Stimulated activated CD4-positive, alpha-beta T cell treated with anti-CD3 and anti-CD28 coated beads, Interleukin-1b, Interleukin-23, amount 100 ng/mL, for 1 hour (primary cell): Measurements from ENCODE around the gene CMKLR1.

ENCODE experiments used
- DNase-seq, 2 donors: peaks; one replicate each; pipeline ENCODE4 v3.0.0-alpha.2; 2020; ENCODE audit warnings: low read depth in 2 of 2

The CMKLR1 gene, protein sequence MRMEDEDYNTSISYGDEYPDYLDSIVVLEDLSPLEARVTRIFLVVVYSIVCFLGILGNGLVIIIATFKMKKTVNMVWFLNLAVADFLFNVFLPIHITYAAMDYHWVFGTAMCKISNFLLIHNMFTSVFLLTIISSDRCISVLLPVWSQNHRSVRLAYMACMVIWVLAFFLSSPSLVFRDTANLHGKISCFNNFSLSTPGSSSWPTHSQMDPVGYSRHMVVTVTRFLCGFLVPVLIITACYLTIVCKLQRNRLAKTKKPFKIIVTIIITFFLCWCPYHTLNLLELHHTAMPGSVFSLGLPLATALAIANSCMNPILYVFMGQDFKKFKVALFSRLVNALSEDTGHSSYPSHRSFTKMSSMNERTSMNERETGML

DNA sequence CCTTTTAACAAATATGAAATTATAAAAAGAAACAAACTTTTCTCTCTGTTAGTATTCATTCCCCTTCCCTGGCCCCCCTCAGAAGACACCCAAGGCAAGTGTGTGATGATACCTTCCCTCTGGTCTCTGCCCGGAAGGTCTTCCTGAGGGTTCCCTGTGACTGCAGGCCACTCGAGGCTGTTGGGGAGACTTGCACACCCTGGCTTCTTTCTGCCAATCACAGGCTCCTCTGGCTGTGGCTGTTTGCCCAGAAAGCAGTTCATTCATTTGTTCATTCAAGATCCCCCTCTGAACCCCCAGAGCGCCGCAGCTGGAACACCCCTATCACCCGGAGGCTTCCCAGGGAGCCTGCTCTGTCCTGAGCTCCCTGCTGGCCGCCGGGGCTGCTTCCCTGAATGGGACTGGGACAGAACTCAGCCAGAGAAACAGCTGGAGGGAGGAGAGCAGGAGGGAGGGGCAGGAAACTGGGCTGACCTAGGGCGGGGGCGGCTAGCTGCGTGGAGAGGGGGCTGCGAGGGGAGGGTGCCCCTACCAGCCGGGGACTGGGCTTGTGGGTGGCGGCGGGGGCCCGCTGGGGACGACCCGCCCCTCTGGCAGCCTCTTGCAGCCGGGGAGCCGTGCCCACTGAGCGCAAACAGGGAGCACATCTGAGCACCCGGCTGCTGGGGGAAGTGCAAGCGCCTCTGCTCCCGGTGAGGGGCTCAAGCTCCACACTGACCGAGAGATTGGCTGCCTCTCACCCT lies at the start of gene CMKLR1:
TSS of gene CMKLR1 (minus strand) at position 397 of the 743 bp plus-strand sequence. CDS start 45,720 bp downstream, outside the sequence.
- no peak for DNase-seq

DNA sequence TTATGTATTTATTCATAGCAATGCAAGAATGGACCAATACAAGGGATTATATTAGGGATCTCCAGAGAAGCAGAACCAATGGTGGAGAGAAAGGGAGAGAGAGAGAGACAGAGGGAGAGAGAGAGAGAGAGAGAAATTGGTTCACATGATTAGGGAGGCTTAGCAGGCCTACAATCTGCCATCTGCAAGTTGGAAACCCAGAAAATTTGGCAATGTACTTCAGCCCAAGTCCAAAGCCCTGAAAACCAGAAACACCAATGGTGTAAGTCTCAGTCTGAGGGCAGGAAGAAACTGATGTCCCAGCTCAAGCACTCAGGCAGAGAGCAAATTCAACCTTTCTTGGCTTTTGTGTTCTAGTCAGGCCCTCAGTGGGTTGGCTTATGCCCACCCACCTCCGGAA lies 48.7 kb upstream of the CMKLR1 start:
- DNase-seq: no peak

DNA sequence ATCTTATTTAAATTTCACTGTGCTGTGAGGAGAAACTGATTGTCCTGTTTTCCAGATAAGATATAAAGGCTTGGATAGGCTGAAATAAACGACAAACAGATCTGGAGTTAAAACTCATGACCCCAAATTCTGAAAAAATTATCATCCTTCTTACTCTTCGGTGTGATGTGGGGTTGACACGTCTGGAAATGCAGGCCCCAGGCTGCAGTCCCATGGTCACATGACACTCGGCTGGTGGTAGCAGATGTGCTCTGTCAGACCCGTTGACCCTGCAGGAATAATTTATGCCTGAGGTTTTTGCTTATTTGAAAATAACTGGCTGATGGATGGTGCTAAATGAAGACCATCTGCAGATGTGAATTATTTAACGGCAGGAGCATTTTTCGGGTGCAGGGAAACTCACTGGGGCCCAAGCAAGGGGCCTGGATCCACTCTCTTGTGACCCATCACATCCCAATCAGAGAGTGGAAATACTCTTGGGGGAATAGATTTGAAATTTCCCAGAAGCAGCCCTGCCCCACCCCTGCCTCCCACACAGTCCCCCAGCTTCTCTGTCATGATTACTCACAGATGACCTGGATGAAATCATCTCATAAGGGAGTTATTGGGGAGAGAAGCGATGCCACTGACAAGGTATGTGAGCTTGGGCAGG lies 47.7 kb upstream of the CMKLR1 start:
- no peak for DNase-seq

DNA sequence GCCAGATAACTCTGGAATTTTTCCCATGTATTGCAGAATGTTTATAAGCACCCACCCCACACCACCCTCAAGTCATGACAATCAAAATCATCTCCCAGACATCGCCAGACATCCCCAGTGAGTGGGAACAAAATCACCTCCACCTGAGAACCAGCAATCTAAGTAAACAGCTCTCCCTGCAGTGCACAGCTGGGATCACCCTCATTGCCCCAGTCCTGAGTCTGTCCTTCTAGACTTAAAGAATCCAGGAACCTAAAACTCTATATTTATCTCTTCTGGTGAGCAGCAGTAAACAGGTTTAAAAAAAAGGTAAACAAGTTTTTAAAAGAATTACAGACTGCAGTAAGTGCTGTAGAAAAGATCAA lies 43.3 kb upstream of the CMKLR1 start:
- no peak for DNase-seq

DNA sequence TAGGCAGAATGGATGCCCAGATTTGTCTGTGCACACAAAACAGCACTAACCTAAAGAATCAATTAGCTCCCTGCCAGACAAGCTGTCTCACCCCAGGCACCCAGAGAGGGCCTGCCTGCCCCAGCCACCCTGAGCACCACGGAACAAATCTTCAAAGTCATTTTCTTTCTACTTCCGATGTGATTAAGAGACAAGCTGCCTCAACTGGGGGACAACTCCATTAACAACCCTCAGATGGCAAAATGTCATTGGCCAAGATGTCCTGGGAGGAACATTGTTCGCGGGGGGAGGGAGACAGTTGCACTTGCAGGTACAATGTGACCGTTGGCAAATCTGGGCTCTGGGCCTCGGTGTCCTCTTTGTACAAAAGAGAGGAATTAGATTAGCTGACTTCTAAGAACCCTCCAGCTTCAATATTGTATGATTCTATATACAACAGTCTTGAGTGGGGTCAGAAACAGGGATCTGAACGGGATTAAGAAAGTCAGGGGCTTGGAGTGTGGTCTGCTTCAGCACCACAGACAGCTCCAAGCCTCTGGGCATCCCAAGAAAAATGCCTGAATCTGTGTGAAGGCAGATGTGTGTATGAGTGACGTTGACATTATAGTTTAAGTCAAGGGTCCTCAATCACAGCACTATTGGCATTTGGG lies 42.8 kb upstream of the CMKLR1 start:
- no peak for DNase-seq

DNA sequence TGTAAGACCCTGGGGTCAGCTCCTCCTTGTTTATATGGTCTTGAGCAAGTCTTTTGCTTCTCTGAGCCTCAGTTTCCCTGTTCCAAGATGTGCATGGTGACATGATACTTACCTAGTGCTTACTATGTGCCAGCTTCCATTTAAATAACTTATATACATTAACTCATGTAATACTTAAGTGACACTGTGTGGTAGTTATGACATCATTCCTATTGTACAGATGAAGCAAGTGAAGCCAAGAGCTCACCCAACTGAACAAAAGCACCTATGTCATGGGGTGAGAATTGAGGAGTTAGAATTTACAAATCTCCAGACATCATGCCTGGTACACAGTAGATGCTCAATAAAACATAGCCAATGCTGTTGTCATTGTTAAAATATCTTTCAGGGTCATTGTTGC lies 41.3 kb upstream of the CMKLR1 start:
- DNase-seq: no peak

DNA sequence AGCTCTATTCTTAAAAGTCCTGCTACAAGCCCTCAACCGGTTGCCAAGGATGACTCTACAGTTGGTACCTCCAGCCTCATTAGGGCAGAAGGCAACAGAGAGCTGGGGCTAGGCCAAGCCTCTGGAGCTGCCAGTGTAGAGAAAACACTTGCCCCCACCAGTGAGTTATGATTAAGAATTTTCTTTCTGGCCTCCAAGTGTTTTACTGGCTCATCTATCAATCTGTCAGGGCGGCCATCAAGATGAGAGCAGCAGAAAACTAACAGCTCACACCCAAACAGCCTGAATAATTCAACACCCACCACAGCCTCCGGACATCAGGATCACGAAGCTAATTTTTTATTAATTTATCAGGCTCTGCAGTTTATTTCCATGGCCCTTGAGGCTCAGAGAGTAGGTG lies 40.7 kb upstream of the CMKLR1 start:
- no peak for DNase-seq

DNA sequence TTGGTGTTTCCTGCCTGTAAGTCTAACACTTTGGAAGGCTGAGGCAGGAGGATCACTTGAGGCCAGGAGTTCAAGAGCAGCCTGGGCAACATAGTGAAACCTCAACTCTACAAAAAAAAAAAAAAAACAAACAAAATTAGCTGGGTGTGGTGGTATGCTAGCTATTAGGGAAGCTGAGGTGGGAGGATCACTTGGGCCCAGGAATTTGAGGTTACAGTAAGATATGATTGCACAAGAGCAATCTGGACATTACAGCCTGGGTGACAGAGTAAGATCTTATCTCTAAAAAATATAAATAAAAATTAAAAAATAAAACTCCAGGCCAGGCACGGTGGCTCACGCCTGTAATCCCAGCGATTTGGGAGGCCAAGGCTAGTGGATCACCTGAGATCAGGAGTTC lies 39.8 kb upstream of the CMKLR1 start:
- DNase-seq: no peak

DNA sequence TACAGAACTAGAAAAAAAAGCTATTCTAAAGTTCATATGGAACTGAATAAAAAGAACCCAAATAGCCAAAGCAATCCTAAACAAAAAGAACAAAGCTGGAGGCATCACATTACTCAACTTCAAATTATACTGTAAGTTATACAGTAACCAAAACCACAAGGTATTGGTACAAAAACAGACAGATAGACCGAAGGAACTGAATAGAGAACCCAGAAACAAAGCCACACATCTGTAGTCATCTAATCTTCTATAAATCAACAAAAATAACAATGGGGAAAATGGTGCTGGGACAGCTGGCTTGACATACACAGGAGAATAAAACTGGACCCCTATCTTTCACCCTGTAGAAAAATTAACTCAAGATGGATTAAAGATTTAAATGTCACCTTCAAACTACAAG lies 38.1 kb upstream of the CMKLR1 start:
- no peak for DNase-seq

DNA sequence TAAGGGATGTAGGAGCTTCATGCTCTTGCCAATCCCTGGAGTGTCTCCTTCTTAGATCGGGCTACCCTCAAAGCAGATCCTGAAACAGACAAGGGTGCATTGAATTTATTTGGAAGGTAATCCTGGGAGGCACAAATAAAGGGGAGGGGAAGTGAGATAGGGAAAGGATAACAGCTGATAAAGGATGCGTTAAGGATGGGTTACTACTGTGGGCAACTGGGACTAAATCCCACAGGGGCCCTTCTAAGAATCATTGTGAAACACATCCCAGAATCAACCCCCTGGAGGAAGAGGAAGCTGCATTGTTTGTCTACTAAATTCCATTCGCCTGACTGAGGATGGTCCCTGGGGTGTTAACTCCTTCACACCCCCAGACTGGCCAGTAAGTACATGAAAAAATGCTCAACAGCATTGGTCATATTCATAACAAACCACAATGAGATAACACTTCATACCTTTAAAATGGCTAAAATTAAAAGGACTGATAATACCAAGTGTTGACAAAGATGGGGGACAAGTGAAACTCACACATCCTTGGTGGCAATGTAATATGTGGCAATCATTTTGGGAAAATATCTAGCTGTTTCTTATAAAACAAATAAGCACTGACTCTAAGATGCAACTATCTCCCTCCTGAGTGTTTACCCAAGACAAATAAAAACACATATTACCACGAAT lies 37.0 kb upstream of the CMKLR1 start:
- no peak for DNase-seq

DNA sequence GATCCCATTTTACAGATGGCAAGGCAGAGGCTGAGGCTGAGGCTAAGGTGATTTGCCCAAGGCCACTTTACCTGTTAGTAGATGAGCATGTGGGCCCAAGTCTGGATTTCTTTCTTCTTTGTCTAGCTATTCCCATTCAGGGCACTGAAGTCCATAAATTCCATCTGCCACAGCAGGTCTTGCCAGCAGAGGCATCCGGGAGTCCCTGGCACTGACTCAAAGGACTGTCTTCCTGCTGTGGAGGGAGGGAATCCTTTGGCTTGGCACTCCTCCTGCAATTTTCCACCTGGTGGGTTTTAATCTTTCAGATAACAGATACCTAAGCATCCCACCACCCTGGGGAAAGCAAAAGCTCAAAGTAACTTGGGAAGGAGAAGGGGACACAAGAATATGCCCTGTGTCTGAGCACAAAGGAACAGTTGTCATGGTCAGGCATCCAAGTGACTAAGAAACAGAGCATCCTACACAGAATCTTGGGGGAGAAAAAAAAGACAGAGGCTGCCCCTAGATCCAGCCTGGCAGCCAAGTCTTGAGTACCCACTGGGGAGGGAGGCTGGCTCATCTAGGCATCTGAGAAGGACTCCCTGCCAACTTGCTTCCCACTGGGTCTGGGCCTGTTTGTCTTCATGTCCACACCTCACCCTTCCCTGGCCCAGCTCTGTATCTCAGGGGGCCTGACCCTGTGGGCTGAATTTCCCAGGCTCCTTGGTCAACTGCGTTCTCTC lies 35.6 kb upstream of the CMKLR1 start:
- DNase-seq: no peak

DNA sequence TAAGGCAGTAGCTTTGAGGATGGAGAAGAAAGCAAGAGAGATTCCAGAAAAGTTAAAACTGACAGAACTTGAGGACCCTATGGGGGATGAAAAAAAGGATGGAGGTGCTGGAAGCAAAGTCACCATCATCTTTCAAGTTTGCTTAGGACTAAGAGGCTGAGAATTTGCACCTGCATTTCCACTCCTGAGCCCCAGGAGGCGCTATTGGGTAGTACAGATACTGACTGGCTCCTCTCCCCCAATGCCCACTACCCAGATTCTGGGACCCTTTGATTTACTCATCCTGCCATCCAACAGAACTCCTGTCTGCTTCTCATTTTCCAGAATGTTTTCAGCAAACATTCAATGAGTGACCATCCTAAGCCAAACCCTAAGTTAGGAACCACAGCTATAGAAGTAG lies 34.0 kb upstream of the CMKLR1 start:
- DNase-seq: no peak

DNA sequence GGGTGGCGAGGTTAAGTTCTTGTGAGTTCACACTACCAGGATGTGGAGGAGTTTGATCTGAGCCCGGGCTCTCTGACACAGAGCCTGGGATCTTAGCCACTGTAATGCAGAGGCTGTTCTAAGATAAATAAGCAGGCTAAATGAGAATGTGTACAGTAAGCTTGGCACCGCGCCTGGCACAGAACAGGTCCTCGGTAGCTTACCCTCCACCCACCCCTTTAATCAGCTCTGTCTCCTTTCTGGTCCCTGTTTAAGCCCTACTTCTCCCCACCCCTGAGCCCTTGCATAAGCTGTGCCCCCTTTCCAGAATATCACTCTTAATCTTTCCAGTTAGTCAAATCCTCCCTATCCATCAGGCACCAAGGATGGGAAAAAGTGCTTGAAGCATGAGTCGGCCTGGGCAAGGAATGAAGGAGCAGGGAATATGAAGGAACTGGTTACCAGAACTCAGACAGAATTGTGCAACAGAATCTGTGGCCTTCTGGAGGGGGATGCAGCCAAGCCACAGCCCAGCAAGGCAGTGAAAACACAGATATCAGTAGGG lies 32.8 kb upstream of the CMKLR1 start:
- DNase-seq: no peak

DNA sequence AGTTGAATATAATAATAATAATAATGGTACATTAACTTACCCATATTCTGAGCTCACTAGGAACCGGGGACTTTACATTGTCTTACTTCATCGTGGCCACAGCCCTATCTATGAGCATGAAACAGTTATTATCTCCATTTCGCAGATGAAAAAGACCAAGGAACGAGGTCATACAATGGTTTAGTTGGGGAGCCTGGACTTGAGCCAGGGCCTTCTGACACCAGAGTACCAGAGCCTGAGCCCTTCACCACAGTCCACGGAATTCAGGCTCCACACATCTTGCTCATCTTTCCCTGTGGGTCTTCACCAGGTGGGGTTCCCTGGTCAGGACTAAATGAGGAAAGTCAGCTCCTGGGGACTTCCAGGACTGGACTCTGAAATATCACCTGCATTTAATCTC lies 31.3 kb upstream of the CMKLR1 start:
- DNase-seq: no peak

DNA sequence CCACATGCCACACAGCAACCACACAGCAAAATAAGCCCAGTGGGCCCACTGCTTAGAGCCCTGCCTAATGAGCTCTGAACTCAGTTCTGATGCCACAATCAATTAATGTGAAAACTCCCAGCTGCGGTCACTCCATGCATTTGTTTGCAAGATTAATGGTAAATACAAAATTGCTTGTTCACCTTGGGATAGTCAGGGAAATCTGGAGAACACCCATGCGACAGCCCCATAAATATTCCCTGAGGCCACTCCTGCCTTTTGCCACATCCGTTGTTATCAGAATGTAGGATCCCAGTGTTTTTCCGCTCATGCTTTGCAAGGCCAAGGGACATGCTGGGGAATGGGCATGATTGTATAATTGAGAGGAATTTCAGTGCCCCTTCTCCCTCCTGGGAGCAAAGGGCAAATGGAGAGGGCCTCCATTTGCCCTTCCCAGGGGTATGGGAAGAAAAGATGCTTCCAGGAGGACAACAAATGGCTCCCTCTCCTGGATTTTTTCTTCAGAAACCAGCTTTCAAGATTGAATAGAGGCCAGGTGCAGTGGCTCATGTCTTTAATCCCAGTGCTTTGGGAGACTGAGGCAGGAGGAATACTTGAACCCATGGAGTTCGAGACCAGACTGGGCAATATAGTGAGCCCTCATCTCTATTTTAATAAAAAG lies 30.8 kb upstream of the CMKLR1 start:
- no peak for DNase-seq

DNA sequence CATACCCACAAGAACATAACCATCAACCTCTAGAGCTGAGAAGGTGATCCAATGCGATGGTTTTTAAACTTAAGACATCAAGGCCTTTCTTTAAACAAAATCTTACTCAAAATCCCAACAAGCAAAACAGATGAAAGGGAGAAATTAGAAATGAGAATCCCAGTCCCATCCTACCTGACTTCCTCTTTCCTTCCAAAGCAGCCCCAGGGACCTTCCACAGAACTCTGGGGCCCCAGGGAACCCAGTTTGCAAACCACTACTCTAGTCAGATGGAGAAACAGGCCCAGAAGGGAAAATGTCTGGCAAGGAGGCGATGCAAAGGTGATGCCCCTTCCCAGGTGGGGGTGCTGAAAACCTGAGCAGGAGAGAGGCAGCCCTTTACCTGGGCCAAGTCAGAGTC lies 29.0 kb upstream of the CMKLR1 start:
- DNase-seq: no peak

DNA sequence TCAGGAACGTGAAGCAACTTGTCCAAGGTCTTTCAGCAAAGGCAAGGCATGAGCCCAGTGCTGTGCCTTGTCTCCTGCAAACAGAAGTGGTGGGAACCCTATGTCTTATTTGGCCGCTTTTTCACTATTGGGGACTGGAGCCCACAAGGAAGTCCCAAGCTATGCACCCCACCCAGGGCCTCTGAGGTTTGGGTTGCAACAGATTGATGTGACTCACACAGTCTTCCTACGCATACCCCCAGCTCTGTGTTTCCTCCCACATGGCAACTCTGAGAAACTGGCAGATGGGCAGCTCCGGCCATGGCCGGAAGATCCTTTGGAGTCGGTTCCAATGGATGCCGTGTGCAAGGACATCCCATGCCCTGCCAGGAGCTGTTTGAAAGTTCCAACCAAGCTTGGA lies 28.3 kb upstream of the CMKLR1 start:
- no peak for DNase-seq

DNA sequence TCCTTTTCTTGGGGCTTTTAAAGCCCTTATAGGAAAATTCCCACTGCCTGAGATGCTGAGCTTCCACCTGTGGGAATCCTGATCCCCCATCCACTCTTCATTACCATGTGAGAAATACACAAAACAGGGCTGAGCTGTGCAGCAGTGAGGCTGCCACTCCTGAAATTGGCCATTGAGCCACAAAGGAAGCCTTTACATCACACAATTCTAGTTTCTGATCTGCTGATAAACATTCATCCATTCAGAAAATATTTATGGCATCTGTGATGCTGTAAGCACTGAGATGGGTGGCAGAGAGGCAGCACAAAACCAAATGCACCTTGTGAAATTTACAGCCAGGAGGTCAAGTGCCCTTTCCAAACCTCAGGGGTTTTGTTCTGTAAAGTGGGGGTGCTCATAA lies 26.2 kb upstream of the CMKLR1 start:
- no peak for DNase-seq

DNA sequence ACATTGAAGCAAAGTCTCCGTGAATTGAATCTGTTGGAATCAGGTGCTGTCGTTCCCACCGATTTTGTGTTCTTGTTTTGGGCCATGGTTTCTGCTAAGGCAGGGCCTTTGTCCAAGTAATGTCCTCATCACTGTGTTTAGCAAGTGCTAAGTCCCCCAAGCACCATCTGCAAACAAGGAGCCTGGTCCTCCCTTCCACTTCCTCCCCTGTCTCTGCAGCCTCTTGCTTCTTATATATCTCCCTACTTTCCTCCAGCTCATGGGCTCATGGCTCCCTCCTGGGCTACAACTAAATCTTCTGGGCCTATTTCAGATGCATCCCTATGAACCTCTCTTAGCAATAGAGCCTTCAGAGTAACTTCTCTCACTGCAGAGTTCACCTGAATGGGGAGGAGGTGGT lies 25.8 kb upstream of the CMKLR1 start:
- no peak for DNase-seq

DNA sequence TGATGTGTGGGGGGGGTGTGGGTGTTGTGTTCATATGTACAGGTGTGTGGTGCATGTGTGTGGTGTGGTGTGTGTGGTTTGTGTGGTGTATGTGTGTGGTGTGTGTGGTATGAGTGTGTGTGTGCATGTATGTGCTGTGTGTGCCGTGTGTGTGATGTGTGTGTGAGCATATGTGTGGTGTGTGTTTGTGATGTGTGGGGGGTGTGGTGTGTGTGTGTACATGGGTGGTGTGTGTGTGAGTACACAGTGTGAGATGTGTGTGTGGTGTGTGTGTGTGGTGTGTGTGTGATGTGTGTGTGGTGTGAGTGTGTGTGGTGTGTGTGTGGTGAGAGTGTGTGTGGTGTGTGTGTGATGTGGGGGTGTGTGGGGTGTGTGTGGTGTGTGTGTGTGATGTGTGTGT lies 24.5 kb upstream of the CMKLR1 start:
- DNase-seq: no peak
